Thoracic aorta (tissue), 2 donors: ENCODE data around the gene EXOSC1. TPM values are rescaled to one million over a fixed set of nuclear protein-coding genes. Genes with fewer than 3 reads are reported as not detected.

ENCODE experiments used
- ATAC-seq: fragments of 150-250 bp; one replicate; pipeline ENCODE4 v1.8.0; 2017; ENCODE audit warnings: low read depth; ENCODE audit not compliant: insufficient number of reproducible peaks, low FRiP score
- DNase-seq: peaks from one replicate; pipeline ENCODE4 v3.0.0-alpha.2; 2020; ENCODE audit warnings: low spot score
- H3K27ac ChIP-seq, 2 donors: fragments of 200-600 bp; sonication (generic); 1 replicate in 1 of 2; 2 replicates in 1 of 2; pipeline ENCODE4 v1.5.1; 2016; ENCODE audit warnings: mild to moderate bottlenecking in 2 of 2, moderate library complexity in 2 of 2
- H3K27me3 ChIP-seq: fragments of 200-600 bp; sonication (generic); replicated peaks from 2 replicates; pipeline ENCODE4 v1.6.0; 2016; ENCODE audit warnings: mild to moderate bottlenecking; ENCODE audit not compliant: insufficient read depth
- H3K36me3 ChIP-seq: fragments of 200-600 bp; sonication (generic); one replicate; pipeline ENCODE4 v1.5.1; 2016
- H3K4me1 ChIP-seq, 2 donors: fragments of 200-600 bp; sonication (generic); 1 replicate in 1 of 2; 2 replicates in 1 of 2; pipeline versions ENCODE4 v1.5.1 to v1.6.0; 2016; ENCODE audit warnings: low read depth in 2 of 2, mild to moderate bottlenecking in 1 of 2; ENCODE audit not compliant: control insufficient read depth in 1 of 2
- H3K4me3 ChIP-seq: fragments of 200-600 bp; sonication (generic); 2 replicates; pipeline ENCODE4 v1.5.1; 2016; ENCODE audit warnings: mild to moderate bottlenecking
- H3K9me3 ChIP-seq: fragments of 200-600 bp; sonication (generic); 2 replicates; pipeline ENCODE4 v1.5.1; 2016
- CTCF ChIP-seq: fragments of 200-600 bp; sonication (generic); IDR thresholded peaks from one replicate; pipeline ENCODE4 v1.5.1; 2019; ENCODE audit warnings: antibody characterized with exemption
- total RNA-seq, 2 donors: library from RNA; depleted of rRNA; stranded (reverse); fragments of >200 nt; gene quantifications; one replicate each; pipeline versions ENCODE4 v1.1.0 to v1.2.3, GENCODE V29; 2016

The EXOSC1 gene
- 10 to 100 TPM; 23.4 to 38.0 TPM for total RNA-seq

DNA sequence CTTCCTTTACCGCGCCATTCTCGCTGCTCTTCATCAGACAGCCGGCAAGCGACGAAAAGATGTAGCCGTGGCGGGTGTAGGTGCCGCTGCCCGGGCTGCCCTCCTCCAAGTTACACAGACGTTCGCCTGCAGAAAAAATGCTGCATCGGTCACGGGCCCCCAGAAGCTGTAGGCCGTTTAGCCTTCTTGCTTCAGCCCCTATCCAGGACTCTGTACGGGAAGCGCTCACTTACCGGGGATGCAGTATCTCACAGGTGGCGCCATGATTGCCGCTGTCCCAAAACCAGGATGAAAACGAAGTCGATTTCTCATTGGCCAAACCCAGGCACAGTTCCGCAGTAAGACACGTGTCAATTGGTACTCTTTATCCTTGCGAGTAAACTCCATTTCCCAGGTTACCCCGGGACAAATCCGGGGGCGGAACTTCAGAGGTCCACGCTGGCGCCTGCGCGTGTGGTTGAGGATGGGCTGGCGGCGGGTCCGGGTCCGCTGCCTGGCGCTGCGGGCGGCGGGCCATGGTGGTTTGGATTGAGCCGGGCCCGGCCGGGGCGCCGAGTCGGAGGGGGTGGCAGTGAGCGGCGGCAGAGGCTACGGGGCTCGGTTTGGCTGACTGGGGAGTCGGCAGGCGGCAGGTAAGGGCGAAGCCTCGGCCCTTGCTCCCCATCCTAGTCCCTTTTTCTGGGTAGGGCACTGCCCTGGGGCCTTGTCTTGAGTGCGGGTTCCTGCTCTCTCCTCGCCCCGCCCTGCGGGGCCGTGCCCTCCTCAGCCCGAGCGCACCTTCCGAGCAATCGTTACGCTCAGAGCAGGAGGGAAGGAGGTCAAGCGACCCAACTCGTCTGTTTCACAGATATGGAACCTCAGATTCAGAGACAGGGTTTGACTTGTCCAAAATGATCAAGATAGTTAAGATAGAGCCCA is at the start of gene EXOSC1, which contains the start of gene ZDHHC16:
Gene EXOSC1 (minus strand): TSS at position 285 of the 918 bp plus-strand sequence. CDS start 21 bp downstream, at position 264.
Gene ZDHHC16 (plus strand): TSS at position 454 of the 918 bp plus-strand sequence. CDS start 5,501 bp downstream, outside the sequence.
- DNase-seq = peak; percentile 86
- TF ChIP-seq CTCF = peak; percentile 12
- H3K4me3 ChIP-seq = peak within 1 kb of the TSS; percentile 89

DNA sequence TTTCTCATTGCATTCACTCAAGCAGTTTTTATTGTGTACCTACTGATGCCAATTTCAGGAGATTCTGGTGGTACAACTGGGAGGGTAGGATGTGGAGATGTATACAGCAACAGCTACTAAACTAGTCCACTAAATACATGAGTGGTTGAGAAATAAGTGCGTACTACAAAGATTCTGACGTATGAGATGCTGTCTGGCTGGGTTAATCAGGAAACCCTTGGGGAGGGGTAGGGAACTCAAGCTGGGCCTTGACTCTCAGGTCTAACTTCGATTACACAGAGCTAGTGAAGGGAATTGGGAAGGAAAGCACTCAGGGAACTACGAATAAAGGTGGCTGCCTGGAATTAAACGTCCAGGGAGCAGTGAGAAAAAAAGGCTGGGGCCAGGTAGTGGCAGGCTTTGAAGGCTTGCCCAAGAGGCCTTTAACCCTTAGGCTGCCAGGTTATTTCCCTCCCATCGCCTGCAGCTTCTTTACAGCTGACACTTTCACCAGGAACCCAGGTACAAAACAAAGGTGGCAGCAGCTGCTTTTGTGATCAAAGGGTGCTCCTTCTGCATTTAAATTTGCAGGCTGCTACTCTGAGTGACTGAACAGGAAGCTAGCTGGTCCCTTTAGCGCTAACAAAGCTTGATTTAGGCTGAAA is 49.2 kb upstream of the EXOSC1 start:
- Histone ChIP-seq H3K27ac (peak overlapping the region; percentile 15 to 46), H3K27me3 (no peaks in the 10 kb centered on the region), H3K4me1 (peaks cover 26 to 49% of the 10 kb centered on the region in 2 donors), H3K4me3 (peak overlapping the region; percentile 11), H3K36me3 (no peaks in the 10 kb centered on the region), H3K9me3 (no peaks in the 10 kb centered on the region)
- DNase-seq = no peak
- no peak for ATAC-seq
- TF ChIP-seq CTCF = no peak

More for the DNA sequence above, at the start of gene EXOSC1, which contains the start of gene ZDHHC16:
- H3K27ac ChIP-seq = peak within 1 kb of the TSS; percentile 37 to 53
- H3K9me3 ChIP-seq = no peaks in the 10 kb centered on the region
- H3K27me3 ChIP-seq = no peaks in the 10 kb centered on the region
- no peaks in the 10 kb centered on the region for H3K36me3 ChIP-seq
- peak; percentile 97 for ATAC-seq
- peaks cover 17 to 40% of the 10 kb centered on the region in 2 donors for H3K4me1 ChIP-seq

DNA sequence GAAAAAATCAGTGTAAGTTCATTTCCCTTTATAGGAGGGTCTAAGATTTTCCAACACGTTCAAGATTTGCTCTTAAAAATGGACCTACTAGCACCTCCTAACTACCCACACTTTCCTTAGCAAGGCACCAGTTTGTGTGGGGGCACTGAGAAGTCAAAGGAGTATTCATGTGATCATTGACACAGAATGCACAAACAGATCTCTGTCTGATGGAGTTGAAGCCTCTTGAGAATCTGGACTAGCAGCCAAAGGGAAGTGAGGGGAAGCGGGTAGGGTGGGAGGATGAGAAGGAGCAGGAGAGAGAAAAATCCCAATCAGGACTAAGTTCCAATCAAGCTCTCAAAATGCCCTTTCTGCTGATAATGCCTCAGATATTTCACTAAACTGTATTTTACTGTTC is 48.3 kb upstream of the EXOSC1 start:
- DNase-seq = no peak
- ATAC-seq = no peak
- H3K4me3 ChIP-seq = no peak overlapping the region
- H3K9me3 ChIP-seq = no peaks in the 10 kb centered on the region
- peaks cover 26 to 55% of the 10 kb centered on the region in 2 donors for H3K4me1 ChIP-seq
- H3K27ac ChIP-seq = peak overlapping the region; percentile 11 to 15
- H3K27me3 ChIP-seq = no peaks in the 10 kb centered on the region
- H3K36me3 ChIP-seq = no peaks in the 10 kb centered on the region
- no peak for TF ChIP-seq CTCF

- no peaks in the 10 kb centered on the region for H3K27me3 ChIP-seq
- no peaks in the 10 kb centered on the region for H3K36me3 ChIP-seq
- no peak for TF ChIP-seq CTCF
- H3K4me3 ChIP-seq = no peak overlapping the region
- H3K9me3 ChIP-seq = no peaks in the 10 kb centered on the region
- no peak for DNase-seq
- H3K27ac ChIP-seq = peak overlapping the region; percentile 50 to 75
- ATAC-seq = peak; percentile 59
- H3K4me1 ChIP-seq = peaks cover 25 to 41% of the 10 kb centered on the region in 2 donors
These were observed 44.8 kb upstream of the EXOSC1 start for GRCh38 chr10:97490592-97490991.
